CD4-positive, alpha-beta T cell treated with Interleukin-15 for 1 hour (primary cell): ENCODE results near the gene PTPN3.
"Not testable (repeated sequence)": the region's sequence is repeated elsewhere in the genome, so short reads cannot be mapped to it uniquely, and the experiment has no call there.

ENCODE experiments used
- DNase-seq: peaks from one replicate; pipeline ENCODE4 v3.0.0-alpha.2; 2020

The PTPN3 gene

DNA sequence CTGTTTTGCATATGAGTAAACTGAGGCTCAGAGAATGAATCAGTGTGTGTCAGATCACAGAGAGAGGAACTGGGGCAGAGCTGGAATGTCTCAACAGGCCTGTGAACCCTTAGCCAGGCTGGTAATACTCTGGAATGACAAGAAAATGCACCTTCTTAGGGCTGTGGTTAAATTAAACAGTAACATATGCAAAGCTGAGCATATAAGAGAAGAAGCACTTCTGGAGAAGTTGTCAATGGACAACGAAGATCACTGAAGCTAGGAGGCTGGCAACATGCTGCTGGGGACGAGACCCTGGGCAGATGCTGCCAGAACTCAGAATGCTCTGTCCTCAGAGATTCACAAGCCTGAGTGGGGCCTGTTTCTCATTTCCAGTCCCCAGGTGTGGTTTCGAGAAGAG is 112.6 kb downstream of the PTPN3 start:
- no peak for DNase-seq

GRCh38 chr9:109383947-109384346 is 114.2 kb downstream of the PTPN3 start:
- DNase-seq, result no peak

DNA sequence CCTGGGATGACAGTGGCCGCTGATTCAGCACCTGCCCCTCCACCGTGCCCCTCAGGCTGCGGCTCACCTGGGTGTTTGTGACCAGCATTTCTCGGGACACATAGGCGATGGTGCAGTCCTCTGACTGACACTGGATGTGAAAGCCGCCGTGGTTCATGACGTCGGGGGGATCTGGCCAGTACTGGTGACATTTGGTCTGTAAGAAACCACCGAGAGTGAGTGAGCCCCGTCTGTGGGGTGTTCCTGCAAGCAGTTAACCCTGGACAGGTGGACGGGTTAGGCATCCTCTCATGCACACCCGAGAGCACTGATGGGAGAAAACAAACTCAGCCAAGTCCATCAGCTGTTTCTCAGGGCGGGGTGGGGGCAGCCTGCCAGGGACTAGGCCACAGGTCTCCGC is 114.8 kb downstream of the PTPN3 start:
- DNase-seq, result no peak

DNA sequence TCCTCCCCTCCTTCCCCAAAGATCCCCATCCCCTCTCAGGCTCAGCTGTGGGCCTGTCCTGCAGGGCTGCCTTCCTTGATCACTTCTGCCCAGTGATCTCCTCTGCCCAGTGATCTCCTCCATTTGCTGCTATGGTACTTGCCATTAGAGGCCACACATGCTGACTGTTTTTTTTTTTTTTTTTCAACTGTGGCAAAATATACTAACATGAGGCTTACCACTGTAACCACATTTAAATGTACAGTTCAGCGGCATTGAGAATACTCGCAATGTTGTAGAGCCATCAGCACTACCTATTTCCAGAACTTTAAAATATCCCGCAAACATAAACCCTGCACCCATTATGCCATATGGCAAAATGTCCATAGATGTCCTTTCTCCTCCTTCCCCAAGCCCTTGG is 115.5 kb downstream of the PTPN3 start:
- no peak for DNase-seq

DNA sequence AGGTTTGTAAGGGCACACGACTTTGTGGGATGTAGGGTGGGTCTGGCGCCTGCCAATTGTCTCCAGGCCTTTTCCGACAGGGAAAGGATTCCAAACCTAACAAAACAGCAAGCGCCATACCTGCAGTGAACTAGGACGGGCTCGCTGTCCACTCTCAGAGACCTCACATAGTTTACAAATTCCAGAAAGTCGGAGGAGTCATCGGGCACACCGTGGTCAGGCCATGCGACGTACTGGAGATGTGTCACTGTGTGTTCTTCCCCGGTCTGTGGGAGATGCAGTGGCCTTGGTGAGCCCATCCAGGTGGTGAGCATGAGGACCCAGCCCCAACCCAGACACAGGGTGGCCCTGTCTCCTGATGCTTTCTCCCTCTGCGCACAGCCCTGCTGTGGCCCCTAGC is 115.9 kb downstream of the PTPN3 start:
- no peak for DNase-seq

DNA sequence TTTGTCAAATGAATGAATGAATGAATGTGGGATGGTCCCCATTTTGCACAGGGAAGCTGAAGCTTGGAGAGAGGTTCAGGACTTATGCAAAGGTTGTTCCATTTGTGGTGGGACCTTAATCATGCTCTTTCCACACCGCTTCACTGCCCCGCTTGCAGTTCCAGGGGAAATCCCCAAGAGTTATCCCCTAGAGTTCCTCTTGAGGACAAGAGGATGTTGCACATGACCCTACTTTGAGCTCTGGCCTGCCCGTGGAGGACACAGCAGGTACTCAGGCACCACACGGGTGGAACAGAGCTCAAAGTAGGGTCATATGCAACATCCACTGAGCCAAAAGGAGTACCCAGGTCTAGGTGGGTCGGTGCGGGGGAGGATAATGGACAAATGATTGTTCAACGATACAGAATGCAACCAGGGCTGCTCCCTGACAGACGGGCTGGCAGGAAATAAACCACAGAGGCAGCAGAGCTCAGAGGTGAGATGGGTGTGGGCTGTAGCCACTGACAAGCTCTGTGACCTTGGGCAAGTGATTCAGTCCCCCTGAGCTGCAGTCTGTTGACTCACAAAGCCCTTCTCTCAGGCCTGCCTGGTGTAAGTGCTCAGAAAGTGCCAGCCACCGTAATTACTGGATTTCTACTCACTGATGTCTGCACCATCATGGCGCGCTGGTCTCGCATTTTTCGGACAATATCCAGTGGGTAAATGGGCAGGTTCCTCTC is 116.9 kb downstream of the PTPN3 start:
- no peak for DNase-seq

DNA sequence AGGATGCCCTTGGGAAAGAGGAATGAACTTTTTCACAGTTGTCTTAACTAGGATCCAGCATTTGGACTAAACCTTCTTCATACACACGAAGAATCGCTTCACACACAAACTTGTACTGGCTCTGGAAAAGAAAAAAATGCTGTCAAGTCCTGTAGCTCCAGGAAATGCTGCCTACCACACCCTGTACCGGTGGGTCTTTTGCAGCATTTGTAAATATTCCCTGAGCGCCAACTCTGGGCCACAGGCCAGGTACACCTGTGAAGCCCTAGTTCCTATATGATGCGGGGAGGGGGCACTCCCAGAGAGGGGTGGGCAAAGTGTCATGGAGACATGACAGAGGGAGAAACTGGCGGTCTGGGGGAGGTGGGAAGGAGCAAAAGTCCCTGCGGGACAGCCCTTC is 118.6 kb downstream of the PTPN3 start:
- DNase-seq, result no peak

GRCh38 chr9:109378316-109378715 is 119.8 kb downstream of the PTPN3 start:
- DNase-seq, result no peak

DNA sequence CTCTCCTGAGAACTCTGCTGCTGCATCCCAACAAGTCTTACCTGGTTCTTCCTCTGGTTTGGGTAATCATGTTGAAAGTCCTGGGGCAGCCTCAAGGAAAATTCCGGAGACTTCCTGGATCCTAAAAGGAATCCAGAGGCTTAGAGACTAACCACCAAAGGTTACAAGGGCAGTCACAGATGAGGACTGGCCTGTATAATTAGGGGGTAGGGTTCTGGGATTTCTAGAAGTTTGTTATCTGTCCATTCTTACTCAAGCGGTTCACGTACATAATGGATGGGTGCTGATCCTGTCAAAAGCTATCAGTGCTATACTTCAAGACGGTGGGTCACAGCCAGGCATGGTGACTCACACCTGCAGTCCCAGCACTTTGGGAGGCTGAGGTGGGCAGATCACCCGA is 125.9 kb downstream of the PTPN3 start:
- DNase-seq, result no peak

DNA sequence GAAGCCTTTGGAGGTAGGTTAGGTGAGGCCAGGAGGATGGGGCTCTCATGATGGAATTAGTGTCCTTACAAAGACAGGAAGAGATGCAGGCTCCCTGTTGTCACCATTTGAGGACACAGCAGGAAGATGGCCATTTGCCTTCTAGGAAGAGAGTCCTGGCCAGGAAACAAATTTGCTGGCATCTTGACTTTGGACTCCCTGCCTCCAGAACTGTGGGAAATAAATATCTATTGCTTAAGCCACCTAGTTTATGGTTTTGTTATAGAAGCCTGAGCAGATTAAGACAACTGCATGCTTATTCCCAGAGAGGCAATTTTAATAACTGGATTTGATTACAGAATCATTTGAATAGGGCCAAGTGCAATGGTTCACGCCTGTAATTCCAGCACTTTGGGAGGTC is 126.7 kb downstream of the PTPN3 start:
- DNase-seq, result no peak

DNA sequence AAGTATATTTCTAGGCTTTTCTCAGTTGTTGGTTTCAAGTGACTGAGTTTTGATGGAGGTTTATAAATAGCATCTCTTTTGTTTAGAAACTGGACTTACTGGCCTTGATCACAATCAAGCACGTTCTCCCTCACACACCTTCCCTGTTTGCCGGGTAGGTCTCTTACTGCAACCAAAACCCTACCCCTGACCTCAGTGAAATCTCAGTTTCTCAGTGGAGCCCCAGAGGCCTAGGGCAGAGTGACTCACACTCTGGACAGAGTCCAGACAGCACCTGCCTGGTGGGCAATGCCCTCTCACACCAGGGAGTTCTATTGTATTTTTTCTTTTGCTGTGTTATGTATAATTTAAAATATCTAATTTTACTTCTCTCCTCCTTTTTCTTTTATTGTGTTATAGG is 128.8 kb downstream of the PTPN3 start:
- DNase-seq, result no peak

DNA sequence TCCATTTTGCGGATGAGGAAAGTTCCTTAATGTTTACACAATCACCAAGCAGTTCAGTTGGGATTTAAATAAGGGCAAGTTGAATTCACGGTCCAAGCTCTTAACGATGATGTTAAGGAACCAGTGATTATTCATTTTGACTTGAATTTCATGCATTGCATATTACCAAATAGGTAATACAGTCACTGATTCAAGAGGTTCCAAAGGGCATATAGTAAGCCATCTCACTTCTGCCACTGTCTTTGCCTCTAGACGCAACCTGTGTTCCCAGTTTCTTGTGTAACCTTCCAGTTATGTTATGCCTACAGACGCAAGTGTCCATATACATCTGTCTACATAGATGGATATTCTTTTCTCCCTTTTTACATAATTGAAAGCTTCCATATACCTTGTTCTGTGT is 137.3 kb downstream of the PTPN3 start:
- no peak for DNase-seq

DNA sequence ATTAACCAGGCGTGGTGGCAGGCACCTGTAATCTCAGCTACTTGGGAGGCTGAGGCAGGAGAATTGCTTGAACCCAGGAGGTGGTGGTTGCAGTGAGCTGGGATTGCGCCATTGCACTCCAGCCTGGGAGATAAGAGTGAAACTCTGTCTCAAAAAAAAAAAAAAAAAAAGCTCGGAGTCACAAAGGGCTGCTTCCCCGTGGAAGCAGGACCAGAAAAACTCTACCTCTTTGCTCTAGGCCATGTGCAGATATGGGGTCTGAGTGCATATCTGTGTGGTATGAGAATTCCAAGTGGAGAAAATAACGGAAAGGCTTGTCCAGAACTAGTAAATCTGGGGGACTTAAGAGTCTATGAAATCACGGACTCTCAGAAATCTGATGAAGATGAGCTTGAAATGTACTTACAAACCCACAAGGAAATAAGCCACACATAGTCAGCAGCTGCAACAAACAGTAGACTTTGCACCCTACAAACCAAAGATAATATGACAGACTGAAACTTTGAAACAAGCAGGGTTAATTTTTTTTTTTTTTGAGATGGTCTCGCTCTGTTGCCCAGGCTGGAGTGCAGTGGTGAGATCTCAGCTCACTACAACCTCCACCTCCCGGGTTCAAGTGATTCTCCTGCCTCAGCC is 139.0 kb downstream of the PTPN3 start:
- DNase-seq, result not testable (repeated sequence)

- DNase-seq, result no peak
These were observed 142.4 kb downstream of the PTPN3 start for GRCh38 chr9:109355564-109356297.

DNA sequence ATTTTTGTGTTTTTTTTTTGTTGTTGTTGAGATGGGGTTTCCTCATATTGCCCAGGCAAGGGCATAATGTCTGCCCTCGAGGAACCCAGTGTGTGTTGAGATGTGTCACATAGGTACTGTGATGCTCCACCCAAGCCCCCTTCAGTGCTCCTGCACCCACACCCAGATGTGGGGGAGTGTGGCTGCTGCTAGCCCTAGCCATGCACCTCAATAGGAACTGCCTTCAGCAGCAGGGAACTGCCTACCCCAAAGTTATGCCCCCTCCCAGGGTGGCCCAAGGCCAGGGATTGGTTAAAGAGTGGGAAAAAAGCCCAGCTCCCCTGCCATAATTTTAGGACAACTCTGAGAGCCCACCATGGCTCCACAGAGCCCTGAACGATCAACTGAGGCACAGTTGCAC is 143.9 kb downstream of the PTPN3 start:
- DNase-seq, result no peak

DNA sequence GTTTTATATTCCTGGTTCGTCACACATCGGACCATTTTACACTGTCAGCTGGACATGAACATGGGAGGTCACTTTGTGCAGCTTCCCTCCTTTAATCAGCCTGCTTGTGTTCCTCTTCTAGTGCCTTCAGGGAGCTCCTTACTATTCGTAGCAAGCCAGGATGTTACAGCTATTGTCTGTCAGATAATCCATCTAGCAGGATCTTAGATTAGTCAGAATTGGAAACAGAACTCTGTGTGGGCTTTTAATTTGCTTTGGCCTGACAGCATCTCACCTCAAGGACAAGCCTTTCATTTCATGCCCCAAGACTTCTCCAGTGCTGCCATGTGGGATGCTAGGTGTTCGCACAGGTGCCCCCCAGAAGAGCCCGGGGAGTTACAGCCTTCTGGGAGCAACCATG is 147.1 kb downstream of the PTPN3 start:
- DNase-seq, result no peak

DNA sequence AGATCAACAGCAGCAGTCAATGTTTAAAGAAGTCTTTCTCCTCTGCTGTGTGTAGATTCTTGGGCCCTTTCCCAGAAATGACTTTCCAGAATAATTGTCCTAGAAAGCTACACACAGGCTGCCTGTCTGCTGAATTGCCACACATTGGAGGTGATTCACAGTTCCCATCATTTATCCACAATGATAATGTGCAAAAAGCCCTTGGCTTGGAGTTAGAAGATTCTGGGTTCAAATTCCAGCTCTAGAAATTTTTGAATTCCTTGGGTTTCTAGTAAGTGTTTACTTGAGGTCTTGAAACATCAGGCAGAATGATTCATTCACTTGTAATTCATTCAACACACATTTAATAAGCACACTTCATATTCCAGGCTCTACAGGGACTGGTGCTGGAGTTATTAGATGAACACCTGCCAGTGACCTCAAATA is 148.7 kb downstream of the PTPN3 start:
- no peak for DNase-seq

- no peak for DNase-seq
These were observed 151.2 kb downstream of the PTPN3 start for GRCh38 chr9:109346904-109347303.

GRCh38 chr9:109344866-109345265 is 153.2 kb downstream of the PTPN3 start:
- no peak for DNase-seq

DNA sequence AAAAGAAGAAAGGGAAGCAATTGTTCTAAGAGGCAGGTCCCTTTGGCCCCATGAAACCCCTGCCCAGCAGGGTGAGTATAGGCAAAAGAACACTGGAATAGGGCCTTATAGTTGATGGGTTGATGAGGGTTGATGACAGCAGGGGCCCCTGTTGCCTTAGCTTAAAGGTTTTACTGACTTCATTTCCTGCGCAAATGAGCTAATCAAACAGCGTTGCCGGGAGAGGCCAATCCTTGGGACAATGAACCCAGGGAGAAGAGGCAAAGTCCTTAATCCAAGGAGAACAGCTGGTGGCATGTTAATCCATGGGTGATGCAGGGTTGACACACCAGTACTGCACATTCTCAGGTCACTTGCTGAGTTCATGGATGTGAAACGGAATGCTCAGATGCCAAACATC is 155.2 kb downstream of the PTPN3 start:
- DNase-seq, result no peak

DNA sequence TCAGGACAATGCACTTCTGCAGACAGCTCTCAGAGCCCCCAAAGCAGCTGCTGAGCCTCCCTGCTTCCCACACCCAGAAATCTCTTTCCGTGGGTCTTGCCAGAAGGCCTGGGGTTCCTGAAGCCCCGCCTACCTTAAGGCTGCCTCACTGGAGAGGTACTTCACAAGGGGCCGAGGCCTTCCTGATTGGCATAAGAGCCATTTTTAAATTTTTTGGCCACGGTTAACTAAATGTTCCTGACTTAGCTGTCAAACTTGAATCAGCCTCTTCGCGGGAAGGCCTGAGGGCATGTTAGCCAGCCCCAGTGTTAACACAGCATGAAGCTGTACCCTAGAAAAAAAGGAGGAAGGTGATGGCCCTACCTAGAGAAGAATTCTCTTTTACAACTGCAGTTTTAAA is 156.5 kb downstream of the PTPN3 start:
- no peak for DNase-seq

DNA sequence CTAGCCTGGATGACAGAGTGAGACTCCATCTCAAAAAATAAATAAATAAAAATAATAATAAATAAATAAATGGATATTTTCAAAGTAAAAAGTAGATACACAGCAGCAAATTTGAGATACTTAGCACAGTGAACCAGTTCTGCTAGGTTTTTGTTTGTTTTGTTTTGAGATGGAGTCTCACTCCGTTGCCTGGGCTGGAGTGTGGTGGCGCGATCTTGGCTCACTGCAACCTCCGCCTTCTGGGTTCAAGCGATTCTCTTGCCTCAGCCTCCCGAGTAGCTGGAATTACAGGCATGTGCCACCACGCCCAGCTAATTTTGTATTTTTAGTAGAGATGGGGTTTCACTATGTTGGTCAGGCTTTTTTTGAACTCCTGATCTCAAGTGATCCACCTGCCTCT is 157.1 kb downstream of the PTPN3 start:
- not testable (repeated sequence) for DNase-seq

- no peak for DNase-seq
These were observed 161.7 kb downstream of the PTPN3 start for GRCh38 chr9:109336409-109336808.

- DNase-seq, result no peak
These were observed 162.2 kb downstream of the PTPN3 start for GRCh38 chr9:109335929-109336328.
